ENCODE results near the gene ST8SIA6.

The ST8SIA6 gene

DNA sequence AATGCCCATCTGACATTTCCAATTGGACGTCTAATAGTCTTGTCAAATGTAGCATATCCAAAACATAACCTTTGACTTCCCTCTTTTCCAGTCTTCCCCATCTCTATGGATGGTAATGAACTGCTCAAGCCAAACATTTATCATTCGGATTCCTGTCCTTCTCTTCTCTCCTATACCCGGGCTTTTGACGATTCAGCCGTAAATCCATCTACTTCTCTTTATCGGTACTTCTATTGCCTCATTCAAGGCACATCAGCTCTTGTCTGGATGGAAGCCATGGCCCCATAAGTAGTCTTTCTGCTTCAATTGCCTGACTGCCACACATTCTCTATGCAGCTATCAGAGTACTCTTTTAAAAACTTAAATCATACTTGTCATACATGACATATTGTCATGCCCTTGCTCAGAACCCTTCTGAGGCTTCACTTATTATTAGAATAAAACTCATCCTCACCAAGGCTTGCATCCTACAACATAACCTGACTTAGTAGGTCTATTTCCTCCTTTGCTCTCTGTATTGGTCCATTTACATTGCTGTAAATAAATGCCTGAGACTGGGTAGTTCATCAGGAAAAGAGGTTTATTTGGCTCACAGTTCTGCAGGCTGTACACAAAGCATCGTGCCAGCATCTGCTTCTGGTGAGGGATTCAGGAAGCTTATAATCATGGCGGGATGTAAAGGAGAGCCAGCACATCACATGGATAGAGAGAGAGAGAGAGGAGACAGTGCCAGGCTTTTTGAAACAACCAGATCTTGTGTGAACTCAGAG, 37.8 kb downstream of the ST8SIA6 start (continued):
- TF ChIP-seq, protein P1, sequence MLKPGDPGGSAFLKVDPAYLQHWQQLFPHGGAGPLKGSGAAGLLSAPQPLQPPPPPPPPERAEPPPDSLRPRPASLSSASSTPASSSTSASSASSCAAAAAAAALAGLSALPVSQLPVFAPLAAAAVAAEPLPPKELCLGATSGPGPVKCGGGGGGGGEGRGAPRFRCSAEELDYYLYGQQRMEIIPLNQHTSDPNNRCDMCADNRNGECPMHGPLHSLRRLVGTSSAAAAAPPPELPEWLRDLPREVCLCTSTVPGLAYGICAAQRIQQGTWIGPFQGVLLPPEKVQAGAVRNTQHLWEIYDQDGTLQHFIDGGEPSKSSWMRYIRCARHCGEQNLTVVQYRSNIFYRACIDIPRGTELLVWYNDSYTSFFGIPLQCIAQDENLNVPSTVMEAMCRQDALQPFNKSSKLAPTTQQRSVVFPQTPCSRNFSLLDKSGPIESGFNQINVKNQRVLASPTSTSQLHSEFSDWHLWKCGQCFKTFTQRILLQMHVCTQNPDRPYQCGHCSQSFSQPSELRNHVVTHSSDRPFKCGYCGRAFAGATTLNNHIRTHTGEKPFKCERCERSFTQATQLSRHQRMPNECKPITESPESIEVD (tag by site-specific recombination; IDR thresholded peaks at IDR 0.05) = no peak
- no peak for TF ChIP-seq ZNF184 (tag by site-specific recombination; IDR thresholded peaks at IDR 0.05)
- TF ChIP-seq ZBTB49 (tag by site-specific recombination; IDR thresholded peaks at IDR 0.05; ENCODE audit: low read depth) = no peak
- no peak for TF ChIP-seq ZSCAN23 (tag by site-specific recombination; IDR thresholded peaks at IDR 0.05)
- TF ChIP-seq, protein P2, sequence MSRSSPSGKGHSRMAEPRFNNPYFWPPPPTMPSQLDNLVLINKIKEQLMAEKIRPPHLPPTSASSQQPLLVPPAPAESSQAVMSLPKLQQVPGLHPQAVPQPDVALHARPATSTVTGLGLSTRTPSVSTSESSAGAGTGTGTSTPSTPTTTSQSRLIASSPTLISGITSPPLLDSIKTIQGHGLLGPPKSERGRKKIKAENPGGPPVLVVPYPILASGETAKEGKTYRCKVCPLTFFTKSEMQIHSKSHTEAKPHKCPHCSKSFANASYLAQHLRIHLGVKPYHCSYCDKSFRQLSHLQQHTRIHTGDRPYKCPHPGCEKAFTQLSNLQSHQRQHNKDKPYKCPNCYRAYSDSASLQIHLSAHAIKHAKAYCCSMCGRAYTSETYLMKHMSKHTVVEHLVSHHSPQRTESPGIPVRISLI (tag by site-specific recombination; IDR thresholded peaks at IDR 0.05) = no peak
- TF ChIP-seq OVOL3 (tag by site-specific recombination; IDR thresholded peaks at IDR 0.05) = no peak
- no peak for TF ChIP-seq REST (tag by site-specific recombination; IDR thresholded peaks at IDR 0.05)
- no peak for TF ChIP-seq ZBTB1 (tag by site-specific recombination; IDR thresholded peaks at IDR 0.05)

DNA sequence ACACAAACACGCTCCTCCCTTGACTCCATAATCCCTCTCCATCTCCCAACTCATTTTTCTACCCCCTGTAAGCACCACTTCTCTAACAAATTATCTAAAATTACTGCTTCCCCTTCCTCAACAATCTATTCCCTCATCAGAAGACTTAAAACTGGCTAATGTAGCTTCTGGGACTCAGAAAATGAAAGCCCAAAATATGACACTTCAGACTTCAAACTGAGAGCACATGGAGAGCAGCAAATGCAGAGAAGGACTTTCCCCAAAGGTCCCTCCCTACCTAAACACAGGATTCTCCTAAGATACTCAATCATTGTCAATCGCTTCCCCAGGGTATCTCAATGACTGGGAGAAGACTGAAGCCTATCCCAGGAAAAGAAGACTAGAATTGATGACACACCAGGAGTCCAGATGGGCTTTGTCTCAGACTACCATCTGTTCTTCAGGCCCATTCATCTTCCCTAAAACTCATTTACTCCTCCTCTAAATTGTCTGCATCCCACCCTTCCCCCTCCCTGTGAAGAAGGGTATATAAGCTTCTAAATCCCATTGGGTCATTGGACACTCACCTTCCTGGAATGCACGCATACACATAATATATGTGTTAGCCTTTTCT, 39.2 kb downstream of the ST8SIA6 start:
- Histone ChIP-seq H3K4me1 (ENCODE audit: control insufficient read depth, insufficient read depth, low read length) (no peaks in the 10 kb centered on the region), H3K9me3 (ENCODE audit: control insufficient read depth, insufficient read depth, low read depth, low read length) (no peaks in the 10 kb centered on the region), H3K4me3 (ENCODE audit: low read depth, low read length) (no peak overlapping the region), H3K27ac (ENCODE audit: extremely low read depth, low read depth, low read length) (no peak overlapping the region), H3K36me3 (ENCODE audit: control insufficient read depth in 2 of 2, insufficient read depth in 1 of 2, low read length in 2 of 2) (no peaks in the 10 kb centered on the region)
- TF ChIP-seq SCRT1 (tag by site-specific recombination; IDR thresholded peaks at IDR 0.05; ENCODE audit: borderline replicate concordance) (no peak), SALL2 (tag by site-specific recombination; IDR thresholded peaks at IDR 0.05; ENCODE audit: borderline replicate concordance) (no peak), ZNF510 (tag by site-specific recombination; IDR thresholded peaks at IDR 0.05; ENCODE audit: insufficient replicate concordance) (no peak), ZNF549 (tag by site-specific recombination; IDR thresholded peaks at IDR 0.05) (no peak), ZNF521 (tag by site-specific recombination; IDR thresholded peaks at IDR 0.05) (no peak), FEZF1 (tag by site-specific recombination; IDR thresholded peaks at IDR 0.05) (no peak), ZFP69B (tag by site-specific recombination; IDR thresholded peaks at IDR 0.05) (no peak), ZSCAN23 (tag by site-specific recombination; IDR thresholded peaks at IDR 0.05) (no peak), ZBTB20 (tag by site-specific recombination; IDR thresholded peaks at IDR 0.05) (no peak), EGR2 (tag by site-specific recombination; IDR thresholded peaks at IDR 0.05; ENCODE audit: low read depth) (no peak), ZBTB8A (tag by site-specific recombination; IDR thresholded peaks at IDR 0.05) (no peak), ZNF571 (tag by site-specific recombination; IDR thresholded peaks at IDR 0.05) (no peak)
- TF ChIP-seq, protein P3, sequence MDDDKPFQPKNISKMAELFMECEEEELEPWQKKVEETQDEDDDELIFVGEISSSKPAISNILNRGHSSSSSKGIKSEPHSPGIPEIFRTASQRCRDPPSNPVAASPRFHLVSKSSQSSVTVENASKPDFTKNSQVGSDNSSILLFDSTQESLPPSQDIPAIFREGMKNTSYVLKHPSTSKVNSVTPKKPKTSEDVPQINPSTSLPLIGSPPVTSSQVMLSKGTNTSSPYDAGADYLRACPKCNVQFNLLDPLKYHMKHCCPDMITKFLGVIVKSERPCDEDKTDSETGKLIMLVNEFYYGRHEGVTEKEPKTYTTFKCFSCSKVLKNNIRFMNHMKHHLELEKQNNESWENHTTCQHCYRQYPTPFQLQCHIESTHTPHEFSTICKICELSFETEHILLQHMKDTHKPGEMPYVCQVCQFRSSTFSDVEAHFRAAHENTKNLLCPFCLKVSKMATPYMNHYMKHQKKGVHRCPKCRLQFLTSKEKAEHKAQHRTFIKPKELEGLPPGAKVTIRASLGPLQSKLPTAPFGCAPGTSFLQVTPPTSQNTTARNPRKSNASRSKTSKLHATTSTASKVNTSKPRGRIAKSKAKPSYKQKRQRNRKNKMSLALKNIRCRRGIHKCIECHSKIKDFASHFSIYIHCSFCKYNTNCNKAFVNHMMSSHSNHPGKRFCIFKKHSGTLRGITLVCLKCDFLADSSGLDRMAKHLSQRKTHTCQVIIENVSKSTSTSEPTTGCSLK (tag by site-specific recombination; IDR thresholded peaks at IDR 0.05) = no peak
- POLR2A ChIA-PET = no interaction called here
- CTCF ChIA-PET = no interaction called here

All from HEK293 (cell line).